Activated T-cell treated with anti-CD3 and anti-CD28 coated beads for 24 hours (primary cell): Measurements from ENCODE around the gene SMARCAD1.

Source experiments
- DNase-seq: peaks from one replicate; pipeline ENCODE4 v3.0.0-alpha.2; 2020; ENCODE audit warnings: low read depth

SMARCAD1 gene

GRCh38 chr4:94207469-94208224 lies at the start of gene SMARCAD1:
Gene SMARCAD1 (plus strand): TSS chr4:94207865. CDS start chr4:94208395, 530 bp downstream.
- DNase-seq = peak; percentile 86

GRCh38 chr4:94158883-94159282 lies 48.8 kb upstream of the SMARCAD1 start:
- DNase-seq = no peak

GRCh38 chr4:94159790-94160189 lies 47.9 kb upstream of the SMARCAD1 start:
- DNase-seq = no peak

GRCh38 chr4:94160774-94161173 lies 46.9 kb upstream of the SMARCAD1 start:
- DNase-seq = no peak

DNA sequence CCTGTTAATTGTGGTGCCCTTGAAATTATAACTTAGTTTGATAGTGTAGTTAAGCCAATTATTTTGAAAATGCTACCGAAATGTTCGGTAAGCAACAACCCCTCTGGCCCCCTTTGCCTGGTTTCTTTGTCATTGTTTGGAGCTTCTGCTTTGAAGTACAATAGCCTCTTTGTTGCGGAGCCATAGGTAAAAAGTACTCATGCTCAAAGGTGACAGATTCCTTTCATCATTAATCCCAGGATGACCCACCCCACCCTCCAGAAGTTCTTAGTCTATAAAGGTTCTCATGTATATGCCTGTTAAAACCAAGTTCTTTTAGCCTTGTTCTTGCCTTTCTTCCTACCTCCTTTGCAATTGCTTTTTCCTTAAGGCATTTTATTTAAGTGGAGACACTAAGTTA lies 42.4 kb upstream of the SMARCAD1 start:
- DNase-seq = no peak

- no peak for DNase-seq
These were observed 39.3 kb upstream of the SMARCAD1 start for GRCh38 chr4:94168321-94168720.

GRCh38 chr4:94169803-94170372 lies 37.8 kb upstream of the SMARCAD1 start:
- DNase-seq = no peak

- no peak for DNase-seq
These were observed 36.0 kb upstream of the SMARCAD1 start for GRCh38 chr4:94171616-94172015.

- DNase-seq = no peak
These were observed 32.0 kb upstream of the SMARCAD1 start for GRCh38 chr4:94175553-94176261.

DNA sequence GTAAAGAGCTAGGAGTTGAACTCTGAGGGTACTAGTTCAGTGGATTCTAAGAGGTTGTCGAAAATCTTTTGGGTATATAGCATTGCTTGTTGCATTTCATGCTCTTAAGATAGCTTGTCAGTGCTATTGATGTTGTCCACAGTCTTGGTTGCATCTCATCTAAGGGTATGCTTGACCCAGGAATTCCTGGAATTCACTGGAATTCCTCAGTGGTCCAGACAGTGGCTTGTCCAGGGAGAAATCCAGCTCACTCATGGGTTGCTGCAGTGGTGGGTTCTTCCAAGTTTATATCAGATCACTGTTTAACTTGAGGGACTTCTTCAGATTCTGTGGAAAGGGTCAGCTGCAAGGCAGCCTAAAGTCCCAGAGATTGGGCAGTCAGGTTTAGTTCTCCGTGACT lies 29.8 kb upstream of the SMARCAD1 start:
- DNase-seq = no peak

GRCh38 chr4:94181815-94182214 lies 25.9 kb upstream of the SMARCAD1 start:
- no peak for DNase-seq

DNA sequence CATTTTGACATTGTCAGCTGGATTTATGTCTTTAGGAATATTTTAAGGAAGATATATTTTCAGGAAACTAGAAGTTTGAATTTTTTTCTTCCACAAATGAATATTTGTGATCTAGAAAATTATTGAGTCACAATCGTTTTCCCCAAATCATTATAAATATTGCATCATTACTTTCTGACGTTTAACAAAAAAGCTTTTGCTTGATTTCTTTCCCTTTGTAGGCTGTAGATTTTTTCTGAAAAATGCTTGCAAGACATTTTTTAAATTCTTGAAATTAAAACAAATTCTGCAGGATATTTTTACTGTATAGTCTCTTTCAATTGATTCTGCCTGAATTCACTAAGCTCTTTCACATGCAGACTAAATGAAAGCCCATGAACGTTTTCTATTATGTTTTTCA lies 4.9 kb upstream of the SMARCAD1 start:
- DNase-seq = no peak

DNA sequence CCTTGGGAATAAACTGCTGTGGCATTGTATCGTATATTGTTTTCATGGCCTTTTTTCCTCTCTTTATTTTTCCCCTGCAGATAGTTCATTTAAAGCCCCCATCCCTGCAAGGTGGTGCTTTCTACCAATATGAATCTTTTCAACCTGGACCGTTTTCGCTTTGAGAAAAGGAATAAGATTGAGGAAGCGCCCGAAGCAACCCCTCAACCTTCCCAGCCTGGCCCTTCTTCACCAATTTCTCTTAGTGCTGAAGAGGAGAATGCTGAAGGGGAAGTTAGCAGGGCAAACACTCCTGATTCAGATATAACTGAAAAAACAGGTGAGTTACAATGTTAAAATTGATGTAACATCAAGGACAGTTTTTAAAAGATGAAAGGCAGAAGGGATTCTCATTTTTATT lies 601 bp downstream of the SMARCAD1 start:
- no peak for DNase-seq

- no peak for DNase-seq
These were observed 1.3 kb downstream of the SMARCAD1 start for GRCh38 chr4:94208918-94209317.

- DNase-seq = no peak
These were observed 4.2 kb downstream of the SMARCAD1 start for GRCh38 chr4:94211861-94212260.

DNA sequence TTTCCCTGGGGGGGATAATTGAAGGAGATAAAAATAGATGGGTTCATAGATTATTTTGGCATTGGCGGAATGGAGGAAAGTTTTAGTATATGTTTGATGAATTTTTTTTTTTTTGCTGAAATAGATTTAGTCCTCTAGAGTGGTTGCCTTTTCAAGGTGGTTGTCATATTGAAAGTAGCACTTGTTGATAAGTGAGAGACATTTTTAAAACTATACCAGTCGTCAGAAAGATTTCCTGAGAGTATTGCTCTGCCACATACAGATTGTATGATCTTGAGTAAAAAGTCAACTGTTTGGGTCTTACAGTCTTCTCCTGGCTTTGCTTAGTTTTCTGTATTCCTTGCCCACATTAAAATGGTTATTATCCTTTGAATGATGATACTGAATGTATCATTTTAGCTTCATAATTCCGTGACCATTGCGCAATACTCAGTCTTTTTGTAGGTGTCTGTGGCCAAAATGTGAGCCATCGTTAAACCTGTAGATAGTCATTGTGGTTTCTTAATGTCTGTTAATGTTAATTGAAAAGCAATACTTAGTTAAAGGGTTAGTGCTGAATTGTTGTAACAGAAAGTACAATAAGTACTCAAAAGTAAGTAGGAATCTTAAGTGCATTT lies 7.1 kb downstream of the SMARCAD1 start:
- no peak for DNase-seq

DNA sequence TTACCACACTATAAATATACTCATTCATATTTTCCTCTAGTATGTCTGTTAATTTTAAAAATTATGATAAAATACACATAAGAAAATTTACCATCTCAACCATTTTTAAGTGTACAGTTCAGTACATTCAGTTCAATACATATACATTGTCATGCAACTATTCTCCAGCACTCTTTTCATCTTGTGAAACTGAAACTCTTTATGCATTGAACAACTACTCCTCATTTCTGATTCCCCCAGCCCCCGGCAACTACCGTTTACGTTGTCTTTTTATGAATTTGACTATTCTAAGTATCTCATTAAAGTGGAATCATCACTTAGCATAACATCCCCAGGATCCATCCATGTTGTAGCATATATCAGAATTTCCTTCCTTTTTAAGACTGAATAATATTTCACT lies 8.7 kb downstream of the SMARCAD1 start:
- DNase-seq = no peak

- no peak for DNase-seq
These were observed 11.7 kb downstream of the SMARCAD1 start for GRCh38 chr4:94219402-94219801.

GRCh38 chr4:94221916-94222315 lies 14.3 kb downstream of the SMARCAD1 start:
- DNase-seq = no peak

- no peak for DNase-seq
These were observed 17.8 kb downstream of the SMARCAD1 start for GRCh38 chr4:94225449-94225848.

- no peak for DNase-seq
These were observed 19.1 kb downstream of the SMARCAD1 start for GRCh38 chr4:94226763-94227162.

DNA sequence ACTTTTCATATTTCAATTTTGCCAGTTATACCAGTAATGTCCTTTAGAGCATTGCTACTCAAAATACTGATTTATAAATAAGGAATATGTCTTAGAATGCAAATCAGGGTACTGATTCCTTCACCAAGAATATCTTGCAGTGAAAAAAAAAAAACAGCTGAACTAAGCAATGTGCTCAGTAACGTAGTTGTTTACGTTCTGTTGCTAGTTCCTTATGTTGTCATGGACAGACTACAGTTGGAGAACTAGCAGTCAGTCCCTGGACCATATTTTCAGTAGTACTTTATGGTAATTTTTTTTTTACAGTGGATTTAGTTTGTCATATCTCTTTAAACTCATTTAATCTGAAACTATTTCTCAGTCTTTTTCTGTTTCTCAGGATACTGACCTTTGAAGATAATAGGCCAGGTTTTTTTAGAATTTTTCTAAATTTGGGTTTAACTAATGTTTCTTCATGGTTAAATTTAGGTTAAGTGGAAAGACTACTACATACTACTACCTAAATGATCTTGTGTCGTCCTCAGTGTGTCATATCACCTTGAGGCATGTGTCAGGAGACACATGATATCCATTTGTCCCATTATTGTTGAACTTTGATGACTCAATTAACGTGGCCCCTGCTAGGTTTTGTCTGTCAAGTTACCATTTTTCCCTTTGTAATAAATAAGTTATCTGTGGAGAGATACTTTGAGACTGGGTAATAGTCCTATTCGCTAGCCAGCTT lies 21.0 kb downstream of the SMARCAD1 start:
- no peak for DNase-seq
